Measurements from ENCODE around the gene DDX4. TPM values are rescaled to one million over a fixed set of nuclear protein-coding genes. Genes with fewer than 3 reads are reported as not detected.
A peak's percentile ranks its signal among the peaks of the same experiment; 100 is the strongest.

The DDX4 gene
- total RNA-seq, 2 experiments from 2014 or later, result 0.50 to 0.83 TPM

DNA sequence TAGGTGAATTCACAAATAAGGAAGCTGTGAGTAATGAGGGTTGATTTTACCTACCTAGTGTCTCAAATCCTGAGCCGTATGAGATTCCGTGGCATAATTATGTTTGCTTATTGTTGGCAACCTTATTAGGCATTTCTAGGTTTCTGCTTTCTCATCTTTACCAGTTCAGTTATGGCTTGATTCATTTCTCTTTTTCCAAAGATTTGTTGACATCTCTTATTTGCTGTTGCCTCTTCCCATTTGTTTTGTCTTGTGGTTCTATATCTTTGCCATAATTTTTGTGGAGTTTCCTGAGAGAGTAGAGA is 113.8 kb downstream of the DDX4 start:
- no peak overlapping the region for H3K27ac Mint-ChIP-seq
- H3K9me3 Mint-ChIP-seq, result no peaks in the 10 kb centered on the region
- H3K36me3 Mint-ChIP-seq (ENCODE audit: low read depth), result no peaks in the 10 kb centered on the region
- peaks cover 5% of the 10 kb centered on the region for H3K27me3 Mint-ChIP-seq
- ChIA-PET POLR2A (no interaction called here), CTCF (no interaction called here)
- H3K4me3 Mint-ChIP-seq, result no peak overlapping the region
- DNase-seq, result no peak
- H3K4me1 Mint-ChIP-seq, result peaks cover 44% of the 10 kb centered on the region

DNA sequence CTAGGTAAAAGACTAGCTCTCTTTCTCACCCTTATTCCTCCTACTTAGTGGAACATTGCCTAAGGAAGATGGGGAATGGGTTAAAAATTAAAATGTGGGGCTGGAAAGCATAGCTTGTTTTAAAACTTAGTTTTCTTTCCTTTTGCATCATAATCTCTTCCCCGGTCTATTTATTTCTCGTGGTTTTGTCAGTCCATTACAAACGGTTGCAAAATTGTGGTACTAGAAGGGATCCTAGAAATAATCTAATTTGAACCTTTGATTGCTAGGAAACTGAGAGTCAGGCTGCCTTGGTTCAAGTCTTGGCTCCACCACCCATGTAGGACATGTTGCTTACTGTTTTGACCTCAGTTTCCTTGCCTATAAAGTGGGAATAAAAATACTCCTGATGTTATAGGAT is 114.6 kb downstream of the DDX4 start:
- Mint-ChIP-seq H3K4me3 (no peak overlapping the region), H3K4me1 (peaks cover 52% of the 10 kb centered on the region), H3K27me3 (peaks cover 5% of the 10 kb centered on the region), H3K9me3 (no peaks in the 10 kb centered on the region), H3K36me3 (ENCODE audit: low read depth) (no peaks in the 10 kb centered on the region), H3K27ac (no peak overlapping the region)
- ChIA-PET CTCF (interaction anchor here (1.1 kb wide), 1 partner anchor 15 kb away, joined by 3 read pairs; no protein-coding TSS in a partner anchor), POLR2A (no interaction called here)
- no peak for DNase-seq

DNA sequence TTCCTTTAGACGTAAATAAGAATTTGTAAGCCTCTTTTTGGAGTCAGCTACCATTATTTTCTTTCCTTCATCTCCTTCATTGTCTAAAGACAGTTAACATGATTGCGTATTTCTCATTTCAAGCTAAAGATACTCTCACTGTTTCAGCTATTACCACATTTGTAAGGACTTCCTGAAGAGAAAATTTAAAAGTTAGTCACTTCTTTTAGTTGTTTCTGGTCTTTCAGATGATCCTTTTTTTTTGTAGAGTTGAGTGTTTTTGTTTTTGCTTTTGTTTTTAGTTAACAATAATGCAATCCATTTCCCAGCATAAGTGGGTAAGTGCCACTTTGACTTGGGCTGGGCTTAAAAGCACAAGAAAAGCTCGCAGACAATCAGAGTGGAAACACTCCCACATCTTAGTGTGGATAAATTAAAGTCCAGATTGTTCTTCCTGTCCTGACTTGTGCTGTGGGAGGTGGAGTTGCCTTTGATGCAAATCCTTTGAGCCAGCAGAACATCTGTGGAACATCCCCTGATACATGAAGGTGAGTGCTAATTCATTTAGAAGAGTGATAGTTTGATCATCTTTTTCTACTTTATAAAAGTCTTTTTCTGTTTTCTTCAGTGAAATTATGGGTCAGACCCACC is 115.3 kb downstream of the DDX4 start:
- Mint-ChIP-seq H3K9me3 (no peaks in the 10 kb centered on the region), H3K36me3 (ENCODE audit: low read depth) (no peaks in the 10 kb centered on the region), H3K27me3 (peaks cover 5% of the 10 kb centered on the region), H3K27ac (no peak overlapping the region), H3K4me3 (no peak overlapping the region), H3K4me1 (peaks cover 56% of the 10 kb centered on the region)
- no peak for DNase-seq
- CTCF ChIA-PET, result interaction anchor here (0.9 to 1.1 kb wide), 2 partner anchors 9 to 15 kb away, joined by 3 read pairs; no protein-coding TSS in a partner anchor
- POLR2A ChIA-PET, result no interaction called here

DNA sequence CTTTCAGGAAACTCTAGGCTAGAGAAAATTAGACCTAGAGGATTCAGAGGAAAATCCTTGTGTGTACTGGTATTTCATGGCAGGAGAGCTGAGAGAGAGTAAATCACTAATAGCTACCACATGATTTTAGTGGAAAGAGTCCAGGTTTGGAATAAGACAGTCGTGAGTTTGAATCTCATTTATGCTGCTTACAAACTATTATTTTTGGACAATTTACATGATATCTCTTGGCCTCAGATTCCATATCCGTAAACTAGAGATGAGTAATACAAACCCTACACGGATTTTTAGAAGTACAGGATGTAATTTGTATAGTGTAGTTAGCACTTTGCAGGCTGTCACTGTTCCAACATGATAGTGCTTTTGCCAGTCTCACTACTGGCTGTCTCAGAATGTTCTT is 116.0 kb downstream of the DDX4 start:
- peaks cover 54% of the 10 kb centered on the region for H3K4me1 Mint-ChIP-seq
- no peaks in the 10 kb centered on the region for H3K9me3 Mint-ChIP-seq
- POLR2A ChIA-PET, result no interaction called here
- CTCF ChIA-PET, result no interaction called here
- no peak overlapping the region for H3K27ac Mint-ChIP-seq
- H3K27me3 Mint-ChIP-seq, result peaks cover 3% of the 10 kb centered on the region
- no peaks in the 10 kb centered on the region for H3K36me3 Mint-ChIP-seq (ENCODE audit: low read depth)
- H3K4me3 Mint-ChIP-seq, result no peak overlapping the region
- DNase-seq, result no peak

- Mint-ChIP-seq H3K9me3 (no peaks in the 10 kb centered on the region), H3K27ac (peak overlapping the region; percentile 74), H3K36me3 (ENCODE audit: low read depth) (no peaks in the 10 kb centered on the region), H3K4me3 (no peak overlapping the region), H3K4me1 (peaks cover 47% of the 10 kb centered on the region), H3K27me3 (peaks cover 1% of the 10 kb centered on the region)
- POLR2A ChIA-PET, result no interaction called here
- peak; percentile 20 for DNase-seq
- CTCF ChIA-PET, result interaction anchor here (0.5 to 1.4 kb wide), 4 partner anchors 13 to 346 kb away, joined by 3 to 6 read pairs (median 3); no protein-coding TSS in a partner anchor
Observed at GRCh38 chr5:55855509-55855908, 117.6 kb downstream of the DDX4 start.

GRCh38 chr5:55856516-55857246 is 118.8 kb downstream of the DDX4 start:
- POLR2A ChIA-PET, result no interaction called here
- H3K4me1 Mint-ChIP-seq, result peaks cover 41% of the 10 kb centered on the region
- H3K9me3 Mint-ChIP-seq, result peaks cover 2% of the 10 kb centered on the region

DNA sequence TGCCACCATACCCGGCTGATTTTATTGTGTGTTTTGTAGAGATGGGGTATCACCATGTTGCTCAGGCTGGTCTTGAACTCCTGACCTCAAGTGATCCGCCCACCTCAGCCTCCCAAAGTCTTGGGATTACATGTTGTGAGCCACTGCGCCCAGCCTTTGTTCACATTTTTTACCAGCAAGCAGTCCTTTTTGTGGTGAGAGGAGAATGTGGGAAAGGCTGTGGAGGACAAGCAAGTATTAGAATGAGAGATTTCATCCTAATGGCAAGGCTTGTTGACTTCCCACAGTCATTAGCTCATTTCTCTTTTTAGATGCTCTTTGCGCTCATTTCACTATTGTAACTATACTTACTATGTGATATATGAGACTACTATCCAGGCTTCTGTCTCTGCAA is 119.4 kb downstream of the DDX4 start:
- peak overlapping the region; percentile 74 for H3K27ac Mint-ChIP-seq
- peaks cover 1% of the 10 kb centered on the region for H3K27me3 Mint-ChIP-seq
- H3K4me3 Mint-ChIP-seq, result no peak overlapping the region
- ChIA-PET POLR2A (no interaction called here), CTCF (no interaction called here)
- peaks cover 39% of the 10 kb centered on the region for H3K4me1 Mint-ChIP-seq
- no peak for DNase-seq
- H3K36me3 Mint-ChIP-seq (ENCODE audit: low read depth), result no peaks in the 10 kb centered on the region
- H3K9me3 Mint-ChIP-seq, result peaks cover 2% of the 10 kb centered on the region

More at GRCh38 chr5:55856516-55857246, 118.8 kb downstream of the DDX4 start:
- CTCF ChIA-PET, result interaction anchor here (1.2 kb wide), 1 partner anchor 345 kb away, joined by 3 read pairs; no protein-coding TSS in a partner anchor
- Mint-ChIP-seq H3K27me3 (peaks cover 1% of the 10 kb centered on the region), H3K4me3 (peak overlapping the region; percentile 31), H3K36me3 (ENCODE audit: low read depth) (no peaks in the 10 kb centered on the region), H3K27ac (peak overlapping the region; percentile 74)
- DNase-seq, result peak; percentile 39

DNA sequence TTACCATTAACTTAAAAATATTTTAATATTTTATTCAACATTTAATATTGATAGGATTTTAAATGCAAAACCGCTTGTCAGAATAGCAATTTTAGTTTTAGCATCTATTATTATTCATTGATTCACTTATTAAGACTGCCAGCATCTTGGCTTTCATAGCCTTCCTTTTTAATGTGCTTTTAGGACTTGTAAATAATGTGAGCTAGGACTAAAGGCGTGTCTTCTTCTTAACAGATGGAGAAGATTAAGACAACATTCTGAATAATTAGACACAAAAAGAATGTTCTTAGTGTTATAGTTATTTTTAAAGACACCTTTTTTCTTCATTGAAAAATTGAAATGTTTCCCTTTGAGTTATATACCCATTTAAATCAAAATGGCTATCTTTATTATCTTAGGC is 120.2 kb downstream of the DDX4 start:
- DNase-seq, result no peak
- peaks cover 2% of the 10 kb centered on the region for H3K9me3 Mint-ChIP-seq
- H3K36me3 Mint-ChIP-seq (ENCODE audit: low read depth), result no peaks in the 10 kb centered on the region
- H3K4me3 Mint-ChIP-seq, result no peak overlapping the region
- H3K27ac Mint-ChIP-seq, result no peak overlapping the region
- H3K4me1 Mint-ChIP-seq, result peaks cover 34% of the 10 kb centered on the region
- peaks cover 1% of the 10 kb centered on the region for H3K27me3 Mint-ChIP-seq
- CTCF ChIA-PET, result interaction anchor here (0.6 kb wide), 1 partner anchor 1712 kb away, joined by 3 read pairs; no protein-coding TSS in a partner anchor
- POLR2A ChIA-PET, result no interaction called here

DNA sequence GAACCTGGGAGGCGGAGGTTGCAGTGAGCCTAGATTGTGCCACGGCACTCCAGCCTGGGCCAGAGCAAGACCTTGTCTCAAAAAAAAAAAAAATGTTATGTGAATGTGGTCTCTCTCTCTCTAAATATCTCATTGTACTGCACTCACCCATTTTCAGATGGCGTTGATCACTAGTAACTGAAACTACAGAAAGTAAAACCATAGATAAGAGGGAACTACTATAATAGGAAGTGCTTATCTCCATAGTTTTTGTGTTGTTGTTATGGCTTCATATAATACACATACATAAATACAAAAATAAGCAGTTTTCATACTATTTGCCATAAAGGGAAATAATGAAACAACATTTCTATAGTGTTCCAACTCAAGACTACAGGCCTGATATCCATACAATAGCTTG is 122.4 kb downstream of the DDX4 start:
- no peak for DNase-seq
- Mint-ChIP-seq H3K27ac (no peak overlapping the region), H3K4me3 (no peak overlapping the region), H3K9me3 (peaks cover 2% of the 10 kb centered on the region), H3K36me3 (ENCODE audit: low read depth) (no peaks in the 10 kb centered on the region), H3K4me1 (peaks cover 28% of the 10 kb centered on the region), H3K27me3 (peaks cover 1% of the 10 kb centered on the region)
- POLR2A ChIA-PET, result no interaction called here
- CTCF ChIA-PET, result no interaction called here

DNA sequence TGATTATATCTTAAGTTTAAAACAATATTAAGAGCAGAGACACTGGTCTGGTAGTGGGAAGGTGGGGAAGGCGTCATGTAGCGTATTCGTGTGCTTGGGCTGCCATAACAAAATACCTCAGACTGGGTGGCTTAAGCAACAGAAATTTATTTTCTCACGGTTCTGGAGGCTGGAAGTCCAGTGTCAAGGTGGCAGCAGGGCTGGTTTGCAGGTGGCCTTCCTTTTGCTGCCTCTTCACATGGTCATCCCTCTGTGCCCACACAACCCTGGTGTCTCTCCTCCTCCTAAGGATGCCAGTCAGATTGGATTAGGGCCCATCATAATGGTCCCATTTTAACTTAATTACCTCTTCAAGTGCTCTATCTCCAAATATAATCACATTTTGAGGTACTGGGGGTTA is 122.8 kb downstream of the DDX4 start:
- no peak for DNase-seq
- Mint-ChIP-seq H3K4me3 (no peak overlapping the region), H3K36me3 (ENCODE audit: low read depth) (no peaks in the 10 kb centered on the region), H3K27ac (no peak overlapping the region), H3K9me3 (peaks cover 2% of the 10 kb centered on the region), H3K4me1 (peaks cover 24% of the 10 kb centered on the region), H3K27me3 (peaks cover 1% of the 10 kb centered on the region)
- POLR2A ChIA-PET, result no interaction called here
- CTCF ChIA-PET, result no interaction called here

- no peak for DNase-seq
- ChIA-PET CTCF (no interaction called here), POLR2A (no interaction called here)
- H3K4me3 Mint-ChIP-seq, result no peak overlapping the region
- H3K27me3 Mint-ChIP-seq, result no peaks in the 10 kb centered on the region
- H3K36me3 Mint-ChIP-seq (ENCODE audit: low read depth), result no peaks in the 10 kb centered on the region
- no peak overlapping the region for H3K27ac Mint-ChIP-seq
- peaks cover 11% of the 10 kb centered on the region for H3K4me1 Mint-ChIP-seq
- peaks cover 2% of the 10 kb centered on the region for H3K9me3 Mint-ChIP-seq
Observed at GRCh38 chr5:55864606-55865541, 127.0 kb downstream of the DDX4 start.

DNA sequence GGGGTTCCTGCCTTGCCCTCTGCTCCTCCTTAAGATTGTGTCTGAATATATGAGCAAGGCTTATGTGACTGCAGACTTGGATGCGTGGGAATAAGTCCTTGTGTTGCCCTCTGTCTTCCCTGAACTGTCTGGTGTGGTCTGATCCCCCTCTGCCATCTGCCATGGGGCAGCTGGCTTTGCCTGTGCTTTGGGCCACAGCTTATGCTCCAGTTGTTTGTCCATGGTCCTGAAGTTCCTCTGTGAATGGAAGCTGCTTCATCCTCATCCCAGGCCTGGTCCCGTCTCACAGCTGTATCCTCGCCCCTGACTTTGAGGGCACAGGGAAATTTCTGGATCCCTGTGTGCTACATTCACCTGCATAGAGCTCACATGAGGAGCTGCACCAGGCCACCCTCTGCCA is 128.0 kb downstream of the DDX4 start:
- POLR2A ChIA-PET, result no interaction called here
- Mint-ChIP-seq H3K27ac (no peak overlapping the region), H3K4me1 (peaks cover 10% of the 10 kb centered on the region), H3K27me3 (no peaks in the 10 kb centered on the region), H3K4me3 (no peak overlapping the region), H3K36me3 (ENCODE audit: low read depth) (no peaks in the 10 kb centered on the region), H3K9me3 (peaks cover 2% of the 10 kb centered on the region)
- DNase-seq, result no peak
- CTCF ChIA-PET, result no interaction called here

DNA sequence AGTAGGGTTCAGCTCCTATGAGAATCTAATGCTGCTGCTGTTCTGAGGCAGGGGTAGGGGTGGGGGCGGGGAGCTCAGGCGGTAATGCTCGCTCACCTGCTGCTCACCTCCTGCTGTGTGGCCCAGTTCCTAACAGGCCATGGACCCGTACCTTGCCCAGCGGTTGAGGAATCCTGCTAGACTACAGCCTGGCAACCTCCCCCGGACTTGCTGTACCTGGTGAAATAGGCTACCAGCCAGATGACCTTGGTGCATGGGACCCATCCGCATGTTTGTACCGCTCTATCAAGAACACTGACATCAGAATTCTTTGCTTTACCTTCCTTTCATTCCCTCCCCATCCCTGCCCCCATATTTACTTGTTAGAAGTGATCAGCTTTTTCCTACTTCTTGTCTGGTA is 128.6 kb downstream of the DDX4 start:
- Mint-ChIP-seq H3K27me3 (no peaks in the 10 kb centered on the region), H3K4me3 (no peak overlapping the region), H3K27ac (no peak overlapping the region), H3K36me3 (ENCODE audit: low read depth) (no peaks in the 10 kb centered on the region), H3K9me3 (peaks cover 2% of the 10 kb centered on the region), H3K4me1 (peaks cover 10% of the 10 kb centered on the region)
- no peak for DNase-seq
- ChIA-PET POLR2A (no interaction called here), CTCF (no interaction called here)

Data from activated CD4-positive, alpha-beta memory T cell treated with anti-CD3 and anti-CD28 coated beads, Interleukin-2, amount 10 ng/mL, durations not matched to agents 7 days and 5 days (primary cell).